B cell (primary cell): ENCODE results near the gene LYST. TPM values are rescaled to one million over a fixed set of nuclear protein-coding genes. Genes with fewer than 3 reads are reported as not detected.

Experiments used
- ATAC-seq: fragments of 200-7000 bp; cut with Tn5 transposase; one replicate; pipeline ENCODE4 v1.10.0; 2021; ENCODE audit warnings: low read depth, mild to moderate bottlenecking, moderate number of reproducible peaks, moderate library complexity
- CTCF ChIA-PET: fragments of 350-600 bp; sonication (Branson Sonifier 250); formaldehyde crosslinking; loops from one replicate; lab custom pipeline; 2021; ENCODE audit warnings: antibody characterized with exemption, inconsistent platforms; lab: Charles Lee
- POLR2A ChIA-PET: fragments of 350-600 bp; sonication (Branson Sonifier 250); formaldehyde crosslinking; loops from one replicate; lab custom pipeline; 2021; ENCODE audit warnings: antibody characterized with exemption; lab: Charles Lee
- DNase-seq: peaks from one replicate; pipeline ENCODE4 v3.0.0; 2013
- H2AFZ ChIP-seq: 2 replicates; pipeline ENCODE4 v1.6.1; 2012; ENCODE audit warnings: mild to moderate bottlenecking, low read depth, low read length; ENCODE audit not compliant: insufficient read depth, poor library complexity, severe bottlenecking
- H3K27ac ChIP-seq, 2 donors: 1 replicate in 1 of 2; 2 replicates in 1 of 2; pipeline ENCODE4 v1.5.1; 2012 to 2013; ENCODE audit warnings: low read length in 2 of 2, mild to moderate bottlenecking in 2 of 2, moderate library complexity in 1 of 2
- H3K27me3 ChIP-seq, 4 experiments: fragments of 200-600 bp in 1 of 4; sonication (generic) in 1 of 4; replicated peaks in 1 of 4; 1 replicate in 2 of 4; 2 replicates in 2 of 4; pipeline versions ENCODE4 v1.6.1 to v1.7.0; 2013 to 2016; ENCODE audit warnings: low read length in 3 of 4, mild to moderate bottlenecking in 2 of 4, mixed read lengths in 1 of 4, moderate library complexity in 1 of 4; ENCODE audit not compliant: insufficient read depth in 4 of 4, control insufficient read depth in 3 of 4; ENCODE audit errors: control extremely low read depth in 1 of 4
- H3K36me3 ChIP-seq, 2 experiments: replicated peaks in 1 of 2; 1 replicate in 1 of 2; 2 replicates in 1 of 2; pipeline versions ENCODE4 v1.6.1 to v1.7.1; 2013; ENCODE audit warnings: low read length in 1 of 2; ENCODE audit not compliant: insufficient read depth in 2 of 2, control insufficient read depth in 1 of 2; ENCODE audit errors: control extremely low read depth in 1 of 2, extremely low read depth in 1 of 2
- H3K4me1 ChIP-seq, 2 donors: fragments of 200-600 bp in 1 of 2; sonication (generic) in 1 of 2; 1 replicate in 1 of 2; 2 replicates in 1 of 2; pipeline versions ENCODE4 v1.5.1 to v1.6.1; 2013 to 2017; ENCODE audit warnings: low read length in 2 of 2; ENCODE audit not compliant: control insufficient read depth in 2 of 2, insufficient read depth in 2 of 2
- H3K4me2 ChIP-seq: replicated peaks from 2 replicates; pipeline ENCODE3; 2012; ENCODE audit warnings: mild to moderate bottlenecking, low read depth, low read length; ENCODE audit not compliant: poor library complexity, severe bottlenecking
- H3K4me3 ChIP-seq, 5 experiments: fragments of 200-600 bp in 1 of 5; sonication (generic) in 1 of 5; 1 replicate in 3 of 5; 2 replicates in 2 of 5; pipeline versions ENCODE4 v1.5.1 to v1.7.0; 2011 to 2016; ENCODE audit warnings: low read length in 4 of 5, mild to moderate bottlenecking in 4 of 5, low read depth in 2 of 5, control low read depth in 1 of 5, moderate library complexity in 1 of 5; ENCODE audit not compliant: insufficient read depth in 1 of 5; ENCODE audit errors: control extremely low read depth in 1 of 5, extremely low read depth in 1 of 5
- H3K79me2 ChIP-seq: fragments of 200-600 bp; sonication (generic); one replicate; pipeline ENCODE4 v1.6.0; 2016; ENCODE audit warnings: low read length; ENCODE audit not compliant: control insufficient read depth, insufficient read depth
- H3K9ac ChIP-seq: fragments of 200-600 bp; sonication (generic); 2 replicates; pipeline ENCODE4 v1.6.1; 2017; ENCODE audit warnings: mild to moderate bottlenecking, low read length, moderate library complexity
- H3K9me3 ChIP-seq, 3 donors: one replicate each; pipeline versions ENCODE4 v1.6.1 to v1.7.1; 2013; ENCODE audit warnings: low read length in 2 of 3; ENCODE audit not compliant: control insufficient read depth in 2 of 3, insufficient read depth in 1 of 3; ENCODE audit errors: control extremely low read depth in 1 of 3
- H4K20me1 ChIP-seq: 2 replicates; pipeline ENCODE4 v1.6.0; 2012; ENCODE audit warnings: mild to moderate bottlenecking, low read length; ENCODE audit not compliant: insufficient read depth, control insufficient read depth, poor library complexity, severe bottlenecking
- H3K27ac Mint-ChIP-seq: one replicate; pipeline ENCODE4 v1.8.0; 2021; ENCODE audit warnings: mixed read lengths
- H3K27me3 Mint-ChIP-seq: one replicate; pipeline ENCODE4 v1.8.0; 2021; ENCODE audit warnings: mixed read lengths
- H3K4me1 Mint-ChIP-seq: one replicate; pipeline ENCODE4 v1.8.0; 2021; ENCODE audit warnings: mixed read lengths
- H3K4me3 Mint-ChIP-seq: one replicate; pipeline ENCODE4 v1.8.0; 2021; ENCODE audit warnings: mixed read lengths
- H3K9me3 Mint-ChIP-seq: one replicate; pipeline ENCODE4 v1.8.0; 2022; ENCODE audit warnings: mixed read lengths; ENCODE audit not compliant: insufficient read depth
- CTCF ChIP-seq: fragments of 200-600 bp; IDR thresholded peaks from one replicate; pipeline ENCODE4 v1.8.0; 2022; ENCODE audit warnings: antibody characterized with exemption, mild to moderate bottlenecking
- EZH2 ChIP-seq: IDR thresholded peaks from 2 replicates; pipeline ENCODE4 v1.6.1; 2012; ENCODE audit warnings: borderline replicate concordance, low read depth, mild to moderate bottlenecking, moderate library complexity, low read length; ENCODE audit not compliant: insufficient read depth, poor library complexity, severe bottlenecking
- WGBS: methylation state at CpG from one replicate; pipeline ENCODE4 v1.1.5; 2013; ENCODE audit warnings: missing lambda C conversion rate; ENCODE audit not compliant: insufficient coverage; 5-methylcytosine and 5-hydroxymethylcytosine counted together
- intact Hi-C: fragments of 100-400 bp; cut with micrococcal nuclease; formaldehyde crosslinking; loops from one replicate; pipeline ENCODE4 v1.10.0; 2022
- polyA plus RNA-seq: library from polyadenylated mRNA; depleted of rRNA; stranded (reverse); fragments of >200 nt; gene quantifications from 2 replicates; pipeline ENCODE4 v1.2.3, GENCODE V29; 2012
- total RNA-seq, 2 donors: library from RNA; stranded (reverse); fragments of 120-200 nt in 1 of 2; gene quantifications; 1 replicate in 1 of 2; 2 replicates in 1 of 2; pipeline versions ENCODE4 v1.2.3 to v1.2.4, GENCODE V29; 2013 to 2022

LYST gene
- total and polyA plus RNA-seq, 2 donors (not counting 1 experiment from before 2014, with no cell fraction given): 50.4 to 120 TPM

- no peak overlapping the region for H3K4me3 ChIP-seq
- H3K4me1 Mint-ChIP-seq: peaks cover 55% of the 10 kb centered on the region
- no peaks in the 10 kb centered on the region for H3K27me3 ChIP-seq
- no peaks in the 10 kb centered on the region for H3K9me3 Mint-ChIP-seq
- H3K9me3 ChIP-seq: no peaks in the 10 kb centered on the region
- peaks cover 19% of the 10 kb centered on the region for H4K20me1 ChIP-seq
- ChIA-PET POLR2A (no interaction called here), CTCF (interaction anchor here (2.8 kb wide), 1 partner anchor 18 kb away, joined by 8 read pairs; no protein-coding TSS in a partner anchor)
- DNase-seq (no peak), ATAC-seq (no peak)
- H3K27ac Mint-ChIP-seq: no peak overlapping the region
- H3K4me3 Mint-ChIP-seq: no peak overlapping the region
- no peak overlapping the region for H3K4me2 ChIP-seq
- no CpG with 5 or more reads among the region's 1 CpG for WGBS
- no peak for TF ChIP-seq EZH2
- no peak for TF ChIP-seq CTCF
- H3K79me2 ChIP-seq: peaks cover 100% of the 10 kb centered on the region
- peaks cover 24 to 53% of the 10 kb centered on the region in 2 donors for H3K4me1 ChIP-seq
- H3K36me3 ChIP-seq: peaks cover 0 to 2% of the 10 kb centered on the region in 2 experiments
- H3K27me3 Mint-ChIP-seq: no peaks in the 10 kb centered on the region
- peak overlapping the region in 1 of 2 donors; percentile 42 for H3K27ac ChIP-seq
- intact Hi-C loops: no loop called here
- no peak overlapping the region for H2AFZ ChIP-seq
- peak overlapping the region; percentile 3 for H3K9ac ChIP-seq
These were observed 5.9 kb downstream of the LYST start for GRCh38 chr1:235860829-235861228.

GRCh38 chr1:235859789-235860188 is 6.9 kb downstream of the LYST start:
- CTCF ChIA-PET: interaction anchor here (0.8 to 2.8 kb wide), 4 partner anchors 17 to 112 kb away, joined by 3 to 8 read pairs (median 4); no protein-coding TSS in a partner anchor
- H3K4me3 Mint-ChIP-seq: no peak overlapping the region

More at GRCh38 chr1:235859789-235860188, 6.9 kb downstream of the LYST start:
- no peak for TF ChIP-seq CTCF
- peaks cover 22% of the 10 kb centered on the region for H4K20me1 ChIP-seq
- Mint-ChIP-seq H3K27ac (no peak overlapping the region), H3K4me1 (peaks cover 51% of the 10 kb centered on the region), H3K9me3 (no peaks in the 10 kb centered on the region), H3K27me3 (no peaks in the 10 kb centered on the region)
- H3K79me2 ChIP-seq: peaks cover 100% of the 10 kb centered on the region
- no peak overlapping the region for H3K9ac ChIP-seq
- WGBS: no CpG with 5 or more reads among the region's 1 CpG
- DNase-seq: no peak
- no peak overlapping the region for H3K27ac ChIP-seq
- no peaks in the 10 kb centered on the region for H3K9me3 ChIP-seq
- no peaks in the 10 kb centered on the region for H3K27me3 ChIP-seq
- H2AFZ ChIP-seq: no peak overlapping the region
- intact Hi-C loops: no loop called here
- no peak overlapping the region for H3K4me2 ChIP-seq
- H3K4me1 ChIP-seq: peaks cover 14 to 56% of the 10 kb centered on the region in 2 donors
- ATAC-seq: no peak
- POLR2A ChIA-PET: no interaction called here
- H3K4me3 ChIP-seq: no peak overlapping the region
- H3K36me3 ChIP-seq: peaks cover 0 to 2% of the 10 kb centered on the region in 2 experiments
